ENCODE data around the gene XIRP1.
A peak's percentile ranks its signal among the peaks of the same experiment; 100 is the strongest.

XIRP1 gene

DNA sequence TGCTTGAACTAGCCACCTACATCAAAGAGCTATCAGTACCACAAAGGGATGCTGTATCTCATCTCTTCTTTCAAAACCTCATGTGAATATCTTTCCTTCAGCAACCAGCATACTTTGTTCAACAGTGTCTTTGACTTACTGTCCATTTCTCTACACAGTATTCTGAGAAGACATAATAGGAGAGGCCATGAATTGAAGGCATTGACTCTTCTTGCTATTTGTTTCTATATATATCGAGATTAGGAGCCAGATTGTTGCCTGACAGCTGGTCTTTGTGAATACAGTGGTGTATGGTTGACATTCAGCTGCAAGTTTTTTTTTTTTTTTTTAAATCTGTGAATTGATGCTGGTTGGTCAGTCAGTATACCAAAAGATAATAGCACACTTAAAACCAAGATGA lies 26.9 kb downstream of the XIRP1 start:
- DNase-seq (ENCODE audit: low spot score): no peak

DNA sequence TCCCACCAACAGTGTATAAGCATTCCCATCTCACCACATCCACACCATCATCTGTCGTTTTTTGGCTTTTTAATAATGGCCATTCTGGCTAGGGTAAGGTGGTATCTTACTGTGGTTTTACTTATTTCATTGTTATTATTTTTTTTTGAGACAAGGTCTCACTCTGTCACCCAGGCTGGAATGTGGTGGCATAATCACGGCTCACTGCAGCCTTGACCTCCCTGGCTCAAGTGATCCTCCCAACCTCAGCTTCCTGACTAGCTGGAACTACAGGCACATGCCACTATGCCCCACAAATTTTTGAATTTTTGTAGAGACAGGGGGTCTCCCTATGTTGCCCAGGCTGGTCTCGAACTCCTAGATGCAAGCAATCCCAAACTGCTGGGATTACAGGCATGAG lies 28.0 kb downstream of the XIRP1 start:
- DNase-seq (ENCODE audit: low spot score): no peak

DNA sequence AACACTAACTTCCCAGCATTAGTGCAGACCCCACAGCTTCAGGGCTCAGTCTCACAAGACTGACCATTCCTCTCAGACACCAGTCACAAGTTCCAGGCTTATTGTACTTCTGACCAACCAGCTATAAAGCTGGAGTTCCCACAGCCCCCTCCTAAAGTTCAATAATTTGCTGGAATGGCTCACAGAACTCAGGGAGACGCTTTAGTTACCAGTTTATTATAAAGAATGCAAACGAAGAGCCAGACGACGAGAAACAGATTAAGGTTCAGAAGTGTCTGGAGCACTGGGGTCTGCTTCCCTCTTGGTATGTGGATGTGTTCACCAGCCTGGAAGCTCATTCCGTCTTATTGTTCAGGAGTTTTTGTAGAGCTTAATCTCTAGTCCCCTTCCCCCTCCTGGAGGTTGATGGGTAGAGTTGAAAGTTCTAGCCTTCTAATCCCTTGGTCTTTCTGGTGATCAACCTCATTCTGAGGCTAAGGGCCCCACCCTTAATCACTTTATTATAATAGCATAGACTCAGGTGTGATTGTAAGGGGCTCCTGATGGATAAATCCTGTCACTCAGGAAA lies 34.2 kb downstream of the XIRP1 start:
- no peak for DNase-seq (ENCODE audit: low spot score)

DNA sequence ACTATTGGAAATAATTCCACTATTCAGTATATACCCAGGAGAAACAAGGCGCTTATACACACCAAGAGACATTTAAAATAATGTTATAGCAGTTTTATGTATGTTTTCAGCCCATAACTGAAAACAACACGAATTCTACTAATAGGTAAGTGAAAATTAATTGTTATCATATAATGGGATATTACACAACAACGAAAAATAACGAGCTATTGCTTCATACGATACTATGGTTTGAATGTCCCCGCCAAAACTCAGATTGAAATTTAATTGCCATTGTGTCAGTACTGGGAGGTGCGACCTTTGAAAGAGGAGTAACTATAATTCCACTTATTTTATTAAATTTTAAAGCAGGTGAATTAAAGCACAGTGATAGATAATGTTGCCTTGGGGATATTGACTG lies 35.0 kb downstream of the XIRP1 start:
- DNase-seq (ENCODE audit: low spot score): no peak

DNA sequence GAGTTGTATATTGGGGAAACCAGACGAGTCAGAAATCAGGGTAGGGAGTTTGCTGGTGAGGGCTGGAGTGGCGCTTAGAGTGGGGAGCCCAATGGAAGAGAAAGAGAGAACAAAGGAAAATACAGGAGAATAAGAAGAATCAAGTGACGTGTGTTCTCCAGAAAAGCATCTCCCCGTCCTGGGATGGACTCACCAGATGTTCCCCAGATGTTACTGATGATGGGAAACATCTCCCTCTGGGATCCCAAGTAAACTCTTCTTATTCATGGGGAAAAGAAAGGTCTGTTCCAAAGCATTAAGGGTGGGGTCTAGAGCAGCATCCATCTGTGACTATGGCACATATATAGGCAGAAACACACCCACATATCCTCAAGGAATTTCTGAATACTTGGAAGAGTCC lies 36.0 kb downstream of the XIRP1 start:
- no peak for DNase-seq (ENCODE audit: low spot score)

DNA sequence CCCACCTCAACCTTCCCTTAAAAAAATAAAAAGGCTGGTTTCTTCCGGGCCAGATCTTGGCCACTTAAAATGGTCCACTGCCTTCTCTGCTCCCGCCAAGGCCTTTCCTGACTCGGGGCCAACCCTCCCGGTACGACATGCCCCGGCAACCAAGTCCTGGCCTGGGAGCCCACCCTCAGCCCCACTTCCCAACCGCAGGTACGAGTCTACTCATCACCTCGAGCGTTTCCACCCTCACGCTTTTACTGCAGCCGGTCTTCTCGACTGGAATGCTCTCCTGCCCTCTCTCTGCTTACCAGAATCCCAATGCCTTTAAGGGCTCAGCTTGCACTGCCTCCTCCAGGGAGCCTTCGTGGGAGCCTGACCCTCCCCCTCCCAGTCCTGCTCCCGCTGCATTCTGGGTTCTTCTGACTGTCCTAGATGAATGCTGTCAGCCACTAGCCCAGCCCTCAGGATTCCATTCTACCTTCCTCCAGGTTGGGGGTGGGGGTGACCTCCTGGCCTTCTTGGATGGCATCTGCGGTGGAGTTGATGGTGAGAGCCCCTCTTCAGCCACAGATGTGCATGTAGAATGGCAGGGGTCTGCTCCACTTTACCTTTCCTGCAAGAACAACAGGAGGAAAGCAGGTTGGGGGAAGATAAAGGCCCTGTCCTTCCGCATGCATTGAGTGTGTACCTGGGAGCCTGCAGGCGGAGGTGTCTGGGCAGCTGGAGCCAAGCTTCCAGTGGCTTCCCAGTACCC lies 37.9 kb downstream of the XIRP1 start:
- DNase-seq (ENCODE audit: low spot score): no peak

DNA sequence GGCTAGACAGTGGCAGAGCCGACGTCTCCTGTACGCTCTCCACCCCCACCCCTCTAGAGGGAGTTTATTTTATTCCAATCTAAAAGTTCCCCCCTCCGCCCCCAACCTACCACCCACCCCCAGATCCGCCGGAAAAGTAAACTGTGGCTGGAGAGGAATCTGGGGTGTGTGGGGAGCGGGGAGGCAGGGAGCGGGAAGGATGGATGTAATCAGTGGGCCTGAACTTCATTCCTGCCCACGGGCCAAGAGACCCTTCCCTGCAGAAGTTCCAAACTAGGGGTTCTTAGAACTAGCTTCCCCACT lies 38.5 kb downstream of the XIRP1 start:
- DNase-seq (ENCODE audit: low spot score): no peak

DNA sequence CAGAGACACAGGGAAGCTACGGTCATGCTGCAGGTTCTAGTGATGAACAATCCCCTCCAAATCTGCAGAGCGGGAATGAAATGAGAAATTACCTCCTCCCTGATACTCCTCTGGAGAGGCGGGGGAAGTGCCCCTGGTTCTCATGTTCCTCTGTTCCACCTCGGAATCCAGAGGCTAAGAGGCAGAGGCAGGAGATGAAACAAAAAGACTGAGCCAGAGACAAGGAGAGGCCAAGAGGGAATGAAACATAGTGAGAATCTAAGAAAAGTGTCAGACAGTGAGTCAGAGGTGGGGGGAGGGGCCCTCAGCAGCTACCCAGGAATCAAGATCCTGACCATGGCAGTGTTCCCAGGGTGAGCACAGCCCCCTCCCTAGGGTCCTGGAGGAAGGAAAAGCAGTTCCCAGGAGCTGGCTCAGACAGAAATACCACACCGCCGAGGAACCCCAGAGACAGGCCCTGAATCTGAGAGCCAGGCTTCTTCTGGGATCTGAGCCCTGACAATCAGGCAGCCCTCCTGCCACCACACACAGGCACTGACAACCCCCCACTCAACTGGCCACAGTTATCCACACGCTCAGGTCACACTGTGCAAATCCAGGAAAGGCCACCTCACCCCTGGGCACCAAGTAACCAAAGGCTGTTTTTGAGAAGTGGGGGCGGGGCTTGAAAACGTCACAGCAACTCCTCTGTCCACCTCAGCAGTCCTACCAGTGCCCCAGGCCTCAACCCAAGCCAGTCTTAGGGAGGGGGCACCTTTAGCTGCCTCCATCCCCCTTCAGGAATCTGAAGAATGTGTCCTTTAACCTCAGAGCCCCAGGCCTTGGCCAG lies 41.4 kb downstream of the XIRP1 start:
- peak; percentile 90 for DNase-seq (ENCODE audit: low spot score)

DNA sequence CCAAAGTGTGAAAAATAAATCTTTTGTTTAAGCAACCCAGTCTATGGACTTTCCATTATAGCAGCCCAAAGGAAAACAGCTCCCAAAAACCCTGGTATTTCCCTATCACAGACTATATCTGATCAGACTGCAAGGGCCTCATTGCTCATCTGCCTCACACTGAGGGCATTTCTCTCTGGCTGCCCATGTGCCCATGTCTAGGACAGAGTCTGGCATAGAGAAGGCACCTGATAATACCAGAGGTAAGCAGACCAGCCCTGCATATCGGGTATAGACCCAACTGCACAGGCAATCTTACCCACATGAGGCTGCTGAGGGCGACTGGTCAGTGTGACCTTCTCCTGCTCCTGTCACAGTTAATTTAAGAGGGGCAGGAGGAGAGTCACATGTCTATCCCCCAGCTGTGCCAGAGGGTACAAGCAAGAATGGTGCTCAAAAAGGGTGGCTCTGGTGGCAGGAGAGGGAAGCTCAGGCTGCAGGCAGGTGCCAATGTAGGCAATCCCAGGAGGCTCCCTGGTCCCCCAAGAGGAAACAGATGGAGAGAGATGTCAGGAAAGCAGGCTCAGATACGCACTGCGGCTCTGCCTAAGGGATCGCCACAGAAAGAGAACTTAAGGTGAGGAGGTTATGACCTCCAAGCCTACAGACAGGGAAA lies 42.1 kb downstream of the XIRP1 start:
- DNase-seq (ENCODE audit: low spot score): no peak

DNA sequence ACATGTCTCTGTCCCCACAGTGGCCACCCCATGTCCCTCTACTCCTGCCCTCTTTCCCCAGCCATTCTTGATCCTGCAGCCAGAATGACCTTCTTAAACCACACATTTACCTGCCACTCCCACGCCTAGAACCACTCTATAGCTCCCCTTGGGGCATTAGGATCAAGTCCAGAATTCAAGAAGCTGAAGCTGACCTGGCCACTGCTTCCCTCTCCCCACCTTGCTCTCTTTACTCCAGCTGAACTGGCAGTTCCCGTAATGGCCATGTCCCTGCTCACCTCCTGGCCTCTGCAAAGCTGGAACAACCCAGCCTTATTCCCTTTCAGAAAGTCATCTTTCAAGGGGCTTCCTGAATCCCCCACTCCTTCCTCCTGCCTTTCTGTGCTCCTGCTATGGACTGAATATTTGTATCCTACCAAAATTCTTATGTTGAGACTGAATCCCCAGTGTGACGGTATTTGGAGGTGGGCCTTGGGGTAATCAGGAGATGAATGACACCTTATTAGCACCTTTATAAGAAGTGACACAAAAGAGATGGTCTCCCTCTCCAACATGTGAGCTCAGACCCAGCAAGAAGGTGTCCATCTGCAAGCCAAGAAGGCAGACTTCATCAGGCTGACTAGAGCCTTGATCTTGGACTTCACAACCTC lies 42.8 kb downstream of the XIRP1 start:
- no peak for DNase-seq (ENCODE audit: low spot score)

DNA sequence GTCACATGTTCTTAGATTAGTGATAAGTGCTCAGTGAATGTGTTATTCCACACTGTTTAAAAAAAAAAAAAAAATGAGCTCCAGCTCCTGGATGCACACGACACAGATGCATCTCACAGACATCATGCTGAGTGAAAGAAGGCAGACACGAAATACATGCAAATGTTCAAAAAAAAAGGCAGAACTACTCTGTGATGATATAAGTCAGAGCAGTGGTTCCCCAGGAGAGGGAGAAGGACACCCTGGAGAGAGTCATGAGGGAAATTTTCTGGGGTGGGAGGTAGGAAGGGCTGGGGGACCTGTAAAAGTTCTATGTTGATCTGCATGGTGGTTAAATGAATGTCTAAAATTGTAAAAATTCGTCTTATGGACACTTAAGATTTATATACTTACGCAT lies 43.3 kb downstream of the XIRP1 start:
- DNase-seq (ENCODE audit: low spot score): no peak

DNA sequence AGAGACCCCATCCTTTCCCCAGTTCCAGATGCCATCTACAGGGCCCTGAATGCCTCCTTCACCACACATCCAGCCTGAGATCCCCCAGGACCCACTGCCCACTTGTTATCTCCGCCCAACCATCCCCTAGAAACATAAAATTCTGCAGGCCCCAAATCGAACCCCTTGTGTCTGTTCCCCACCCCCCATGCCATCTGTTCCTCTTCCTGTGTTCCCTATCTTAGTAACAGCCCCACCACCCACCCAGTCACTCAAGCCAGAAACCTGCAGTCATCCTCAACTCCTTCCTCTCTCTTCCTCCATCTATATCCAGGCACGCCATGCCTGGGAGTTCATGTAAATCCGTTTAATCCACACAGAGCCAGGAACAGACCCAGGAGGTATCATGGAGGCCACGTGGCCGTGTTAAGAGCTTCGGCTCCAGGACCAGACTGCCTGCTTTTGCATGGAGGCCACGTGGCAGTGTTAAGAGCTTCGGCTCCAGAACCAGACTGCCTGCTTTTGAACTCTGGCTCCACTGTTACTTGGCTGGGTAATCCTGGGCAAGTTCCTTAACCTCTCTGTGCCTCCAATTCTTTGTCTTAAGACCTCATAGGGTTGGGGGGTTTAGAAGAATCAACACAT lies 43.8 kb downstream of the XIRP1 start:
- no peak for DNase-seq (ENCODE audit: low spot score)

DNA sequence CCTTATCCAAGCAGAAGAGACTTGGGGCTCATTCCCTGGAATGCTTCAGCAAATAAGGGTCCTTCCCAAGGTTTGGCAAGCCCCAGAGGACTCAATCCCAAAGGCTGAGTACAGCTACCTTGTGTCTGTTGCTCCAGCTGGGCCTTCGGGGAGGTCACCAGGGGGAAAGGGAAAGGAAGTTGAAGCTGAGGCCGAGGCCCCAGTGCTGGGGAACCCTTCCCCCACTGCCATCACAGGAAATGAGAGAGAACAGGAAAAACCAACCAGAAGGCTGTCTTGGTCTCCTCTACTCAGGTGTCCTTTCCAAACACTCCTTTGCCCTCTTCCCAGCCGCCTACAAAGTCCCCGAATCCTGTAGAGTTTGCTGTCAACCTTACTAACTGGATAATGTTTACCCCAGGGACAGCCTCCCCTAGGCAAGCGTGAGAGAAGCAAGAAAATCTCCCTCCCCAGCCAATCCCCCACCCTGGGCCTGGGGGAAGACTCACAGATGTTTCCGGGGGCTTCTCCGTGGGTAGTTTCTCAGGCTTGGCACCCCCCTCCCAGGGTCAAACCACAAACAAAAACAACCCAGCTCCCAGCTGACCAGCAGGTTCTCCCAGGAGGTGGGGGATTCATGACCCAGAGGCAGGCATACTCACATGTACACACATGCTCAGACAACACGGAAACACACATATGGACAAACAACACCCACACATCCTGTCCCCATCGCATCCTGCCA lies 44.5 kb downstream of the XIRP1 start:
- no peak for DNase-seq (ENCODE audit: low spot score)

DNA sequence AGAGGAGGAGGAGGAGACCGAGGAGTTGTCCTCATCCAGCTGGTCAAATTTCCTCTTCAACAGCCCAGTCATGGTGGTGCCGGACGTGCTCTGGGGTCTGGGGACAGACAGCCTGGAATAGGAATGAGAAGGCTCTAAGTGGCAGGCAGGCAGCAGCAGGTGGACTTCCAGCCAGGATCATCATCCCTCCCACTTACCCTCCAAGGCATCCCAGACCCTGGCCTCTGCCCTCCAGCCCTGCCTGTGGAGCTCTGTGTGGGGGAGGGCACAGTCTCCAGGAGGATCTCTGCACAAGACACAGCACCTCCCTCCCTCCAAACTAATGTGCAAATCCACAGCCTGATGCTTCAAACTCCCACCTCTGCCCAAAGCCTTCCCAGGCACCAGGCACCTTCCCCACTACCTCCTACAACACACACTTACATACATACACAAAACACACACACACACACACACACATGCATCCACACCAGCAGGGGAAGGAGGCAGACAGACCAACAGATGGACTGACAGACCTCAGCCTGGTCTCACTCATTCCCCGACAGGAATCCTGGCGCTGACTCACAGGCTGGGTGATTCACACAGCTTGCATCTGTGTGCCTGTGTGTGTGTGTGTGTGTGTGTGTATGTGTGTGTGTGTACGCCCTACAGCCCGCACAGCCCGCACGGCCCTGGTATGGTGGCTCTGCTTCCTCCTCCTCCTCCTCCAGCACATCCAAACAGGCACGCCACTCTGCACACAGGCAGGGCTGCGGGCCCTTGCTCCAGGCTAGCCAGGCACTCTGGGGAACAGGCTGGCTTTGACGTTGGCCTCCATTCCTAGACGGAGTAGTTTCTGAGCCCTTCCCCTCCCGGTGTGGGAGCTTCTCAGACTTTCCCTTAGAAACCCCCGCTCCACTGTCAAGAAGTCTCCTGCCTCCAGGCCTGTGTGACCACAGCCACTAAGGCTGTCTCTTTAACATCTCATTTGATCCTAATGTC lies 45.5 kb downstream of the XIRP1 start:
- peak; percentile 93 for DNase-seq (ENCODE audit: low spot score)

DNA sequence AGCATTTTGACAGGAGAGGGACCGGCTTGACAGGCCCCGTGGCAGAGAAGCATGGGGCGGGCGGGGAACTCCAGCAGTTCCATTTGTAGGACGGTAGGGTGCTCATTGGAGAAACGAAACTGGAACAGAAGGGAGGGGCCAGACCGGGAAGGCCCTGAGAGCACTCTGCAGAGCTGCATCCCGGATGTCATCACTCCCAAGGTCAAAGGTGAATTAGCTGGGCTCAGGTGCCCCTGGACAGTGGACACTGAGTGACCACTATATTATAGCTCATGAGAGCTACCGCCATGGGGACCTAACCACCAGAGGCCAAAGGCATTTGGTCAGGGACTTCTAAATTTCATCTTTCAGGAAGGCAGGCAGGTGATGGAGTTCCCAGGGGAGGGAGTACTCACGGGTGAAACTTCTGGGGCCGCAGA lies 46.3 kb downstream of the XIRP1 start:
- DNase-seq (ENCODE audit: low spot score): peak; percentile 67

DNA sequence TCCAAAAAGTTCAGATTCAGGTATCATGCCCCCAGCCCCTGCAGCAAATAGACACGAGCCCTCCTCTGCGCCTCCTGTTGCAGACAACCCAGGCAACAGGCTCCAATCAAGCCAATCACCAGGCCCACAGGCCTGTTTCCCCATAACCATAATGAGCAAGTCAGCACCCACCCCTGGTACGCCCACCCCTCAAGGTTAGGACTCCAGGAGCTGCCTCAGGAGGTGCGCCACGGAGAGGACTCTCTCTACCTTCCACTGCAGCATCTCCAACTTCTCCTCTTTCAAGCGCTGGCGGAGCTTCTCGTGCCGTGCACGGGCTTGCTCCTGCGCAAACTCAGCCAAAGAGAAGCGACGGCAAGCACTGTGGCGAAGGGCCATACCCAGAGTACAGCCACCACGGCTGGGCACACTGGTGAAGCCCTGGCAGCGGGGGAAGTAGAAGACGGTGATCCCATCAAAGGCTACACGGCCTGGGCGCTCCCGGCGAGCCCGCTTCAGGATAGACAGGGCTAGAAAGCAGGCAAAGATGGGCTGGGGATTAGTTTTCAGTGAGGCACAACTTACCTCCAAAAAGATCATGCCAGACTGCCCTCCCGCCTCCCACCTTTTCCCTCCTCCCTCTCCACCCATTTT lies 47.5 kb downstream of the XIRP1 start:
- no peak for DNase-seq (ENCODE audit: low spot score)

DNA sequence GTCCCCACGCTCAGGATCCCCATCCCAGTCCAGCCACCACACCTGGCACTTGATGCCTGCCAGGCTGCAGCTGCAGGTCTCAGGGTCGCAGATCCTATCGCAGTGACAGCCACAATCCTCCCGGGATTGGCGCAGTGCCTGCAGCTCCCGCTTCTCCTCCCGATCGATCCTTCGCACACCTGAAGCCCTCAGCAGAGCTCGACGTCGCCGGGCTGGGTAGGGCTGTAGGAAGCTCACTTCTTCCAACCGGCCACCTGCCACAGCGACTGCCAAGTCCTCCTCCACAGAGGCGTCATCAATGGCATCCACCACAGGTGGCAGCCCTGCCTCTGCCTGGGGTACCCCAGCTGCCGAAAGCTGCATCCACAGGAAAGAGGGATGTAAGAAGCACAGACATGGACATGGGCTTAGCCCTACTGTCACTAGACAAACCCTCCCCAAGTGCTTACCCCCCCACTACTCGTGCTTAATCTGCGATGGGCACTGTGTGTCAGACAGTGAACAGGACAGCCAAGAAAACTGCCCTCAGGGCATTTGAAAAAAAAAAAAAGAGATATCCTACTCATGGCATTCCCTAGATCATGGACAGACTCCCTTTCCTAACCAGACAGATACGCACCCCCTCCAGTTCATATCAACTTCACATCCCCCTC lies 48.2 kb downstream of the XIRP1 start:
- no peak for DNase-seq (ENCODE audit: low spot score)

DNA sequence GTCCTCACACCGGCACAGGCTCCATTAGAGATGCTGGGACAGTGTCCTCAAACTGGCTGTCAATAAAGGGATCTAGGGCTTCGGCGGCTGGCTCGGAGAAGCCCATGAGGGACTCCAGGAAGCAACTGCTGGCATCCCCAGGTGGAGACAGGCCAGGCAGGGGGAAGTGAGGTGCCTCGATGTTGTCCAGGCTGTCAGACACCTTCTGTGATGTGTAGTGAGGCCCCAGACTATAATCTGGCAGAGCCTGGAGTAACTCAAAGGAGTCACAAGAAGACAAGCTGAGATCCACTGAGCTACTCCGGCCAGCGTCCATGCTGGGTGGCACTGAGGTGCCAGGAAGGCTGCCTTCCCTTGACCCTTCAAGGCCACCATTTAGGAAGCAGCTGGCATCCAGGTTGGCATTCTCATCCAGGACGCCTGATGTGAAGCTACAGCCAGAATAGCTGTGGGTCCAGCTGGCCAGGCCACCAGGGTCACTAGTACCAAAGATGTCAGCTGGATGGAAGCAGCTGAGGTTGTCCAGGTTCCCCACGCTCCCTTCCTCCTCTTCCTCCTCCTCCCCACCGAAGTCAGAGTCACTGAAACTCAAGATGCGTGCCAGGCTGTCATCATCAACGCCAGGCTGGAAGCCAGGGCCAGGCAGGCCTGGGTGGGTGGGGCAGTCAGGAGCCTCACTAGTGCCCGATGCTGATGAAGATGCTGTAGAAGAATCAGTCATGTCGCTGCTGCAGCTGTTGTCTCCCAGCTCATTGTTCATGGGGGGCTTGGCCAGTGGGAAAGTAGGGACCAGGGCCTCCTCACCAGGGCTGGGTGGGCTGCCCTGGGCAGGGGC lies 49.1 kb downstream of the XIRP1 start:
- DNase-seq (ENCODE audit: low spot score): no peak
